Ascending aorta (tissue), 2 donors: Measurements from ENCODE around the gene TLR9. TPM values are rescaled to one million over a fixed set of nuclear protein-coding genes. Genes with fewer than 3 reads are reported as not detected.
"Not testable (repeated sequence)": the region's sequence is repeated elsewhere in the genome, so short reads cannot be mapped to it uniquely, and the experiment has no call there.

Experiments
- DNase-seq, 2 donors: peaks; one replicate each; pipeline ENCODE4 v3.0.0-alpha.2; 2019; ENCODE audit warnings: low spot score in 2 of 2
- H3K27ac ChIP-seq, 2 donors: fragments of 200-600 bp; sonication (generic); one replicate each; pipeline ENCODE4 v1.5.1; 2016 to 2017; ENCODE audit warnings: mild to moderate bottlenecking in 1 of 2
- H3K27me3 ChIP-seq: fragments of 200-600 bp; sonication (generic); one replicate; pipeline ENCODE4 v1.5.1; 2017
- H3K36me3 ChIP-seq, 2 donors: fragments of 200-600 bp; sonication (generic); one replicate each; pipeline ENCODE4 v1.5.1; 2016
- H3K4me1 ChIP-seq, 2 donors: fragments of 200-600 bp; sonication (generic); one replicate each; pipeline ENCODE4 v1.5.1; 2016 to 2017; ENCODE audit warnings: mild to moderate bottlenecking in 1 of 2
- H3K4me3 ChIP-seq, 2 donors: fragments of 200-600 bp; sonication (generic); one replicate each; pipeline ENCODE4 v1.5.1; 2016 to 2017; ENCODE audit warnings: mild to moderate bottlenecking in 1 of 2
- H3K9me3 ChIP-seq, 2 donors: fragments of 200-600 bp; sonication (generic); one replicate each; pipeline ENCODE4 v1.5.1; 2016
- CTCF ChIP-seq, 3 experiments: fragments of 200-600 bp in 2 of 3; fragments of 450-650 bp in 1 of 3; sonication (generic) in 2 of 3; IDR thresholded peaks; one replicate each; pipeline ENCODE4 v1.5.1; 2016 to 2019; ENCODE audit warnings: antibody characterized with exemption in 3 of 3, mild to moderate bottlenecking in 1 of 3, moderate library complexity in 1 of 3
- intact Hi-C: fragments of 100-400 bp; cut with DNase I; formaldehyde crosslinking; loops from one replicate; pipeline ENCODE4 v1.15.1; 2023
- total RNA-seq: library from RNA; depleted of rRNA; stranded (reverse); fragments of >200 nt; gene quantifications from one replicate; pipeline ENCODE4 v1.1.0, GENCODE V29; 2016

The TLR9 gene
- total RNA-seq, 1 donor from 2014 or later: not detected

GRCh38 chr3:52182196-52182595 lies 43.2 kb downstream of the TLR9 start:
- intact Hi-C loops: no loop called here
- no peak for DNase-seq
- TF ChIP-seq CTCF (IDR thresholded peaks at IDR 0.05): no peak
- Histone ChIP-seq H3K27ac (no peak overlapping the region), H3K4me3 (no peak overlapping the region), H3K27me3 (no peaks in the 10 kb centered on the region), H3K4me1 (no peaks in the 10 kb centered on the region), H3K36me3 (no peaks in the 10 kb centered on the region), H3K9me3 (no peaks in the 10 kb centered on the region)

GRCh38 chr3:52181543-52181942 lies 43.9 kb downstream of the TLR9 start:
- Histone ChIP-seq H3K27me3 (no peaks in the 10 kb centered on the region), H3K4me3 (no peak overlapping the region), H3K27ac (no peak overlapping the region), H3K4me1 (no peaks in the 10 kb centered on the region), H3K9me3 (no peaks in the 10 kb centered on the region), H3K36me3 (no peaks in the 10 kb centered on the region)
- TF ChIP-seq CTCF (IDR thresholded peaks at IDR 0.05): no peak
- no peak for DNase-seq
- intact Hi-C loops: no loop called here

- no peak overlapping the region for H3K27ac ChIP-seq
- intact Hi-C loops: no loop called here
- H3K36me3 ChIP-seq: no peaks in the 10 kb centered on the region
- no peak for TF ChIP-seq CTCF (IDR thresholded peaks at IDR 0.05)
- H3K27me3 ChIP-seq: no peaks in the 10 kb centered on the region
- no peaks in the 10 kb centered on the region for H3K4me1 ChIP-seq
- no peaks in the 10 kb centered on the region for H3K9me3 ChIP-seq
- no peak for DNase-seq
- H3K4me3 ChIP-seq: no peak overlapping the region
Observed at GRCh38 chr3:52178537-52178936, 46.9 kb downstream of the TLR9 start.

- intact Hi-C loops, DNase-seq, H3K4me3 ChIP-seq: not testable (repeated sequence)
Observed at GRCh38 chr3:52178126-52178525, 47.3 kb downstream of the TLR9 start.

GRCh38 chr3:52177701-52178042 lies 47.8 kb downstream of the TLR9 start:
- no peak for DNase-seq
- Histone ChIP-seq H3K4me3 (no peak overlapping the region), H3K27me3 (no peaks in the 10 kb centered on the region), H3K4me1 (no peaks in the 10 kb centered on the region), H3K9me3 (no peaks in the 10 kb centered on the region), H3K27ac (no peak overlapping the region), H3K36me3 (no peaks in the 10 kb centered on the region)
- no peak for TF ChIP-seq CTCF (IDR thresholded peaks at IDR 0.05)
- intact Hi-C loops: no loop called here

More at GRCh38 chr3:52178126-52178525, 47.3 kb downstream of the TLR9 start:
- H3K9me3 ChIP-seq, H3K27ac ChIP-seq, H3K27me3 ChIP-seq, H3K36me3 ChIP-seq, H3K4me1 ChIP-seq: not testable (repeated sequence)

- DNase-seq: no peak
- H3K4me1 ChIP-seq: no peaks in the 10 kb centered on the region
- no peaks in the 10 kb centered on the region for H3K27me3 ChIP-seq
- TF ChIP-seq CTCF (IDR thresholded peaks at IDR 0.05): no peak
- H3K27ac ChIP-seq: no peak overlapping the region
- intact Hi-C loops: no loop called here
- H3K4me3 ChIP-seq: no peak overlapping the region
- H3K36me3 ChIP-seq: no peaks in the 10 kb centered on the region
- no peaks in the 10 kb centered on the region for H3K9me3 ChIP-seq
Observed at GRCh38 chr3:52176951-52177700, 48.3 kb downstream of the TLR9 start.
